Trophoblast cell (in vitro differentiated cells and primary cell): ENCODE data around the gene SGSM2.

ENCODE experiments used
- DNase-seq, 2 donors: peaks; one replicate each; pipeline ENCODE4 v3.0.0-alpha.2; 2016
- H2AFZ ChIP-seq: 2 replicates; pipeline ENCODE4 v1.6.1; 2013; ENCODE audit warnings: low read length, moderate library complexity, mild to moderate bottlenecking; ENCODE audit not compliant: insufficient read depth, poor library complexity
- H2AK5ac ChIP-seq: 2 replicates; pipeline ENCODE4 v1.6.1; 2013; ENCODE audit warnings: mild to moderate bottlenecking, low read length
- H2BK120ac ChIP-seq: 2 replicates; pipeline ENCODE4 v1.6.1; 2013; ENCODE audit warnings: low read length, mild to moderate bottlenecking, moderate library complexity; ENCODE audit not compliant: insufficient read depth, poor library complexity
- H2BK12ac ChIP-seq: 2 replicates; pipeline ENCODE4 v1.6.1; 2013; ENCODE audit warnings: mild to moderate bottlenecking, low read length, moderate library complexity
- H2BK5ac ChIP-seq: 2 replicates; pipeline ENCODE4 v1.6.1; 2013; ENCODE audit warnings: low read length, low read depth, moderate library complexity, mild to moderate bottlenecking; ENCODE audit not compliant: poor library complexity
- H3K14ac ChIP-seq: 2 replicates; pipeline ENCODE4 v1.6.1; 2013; ENCODE audit warnings: mild to moderate bottlenecking, low read length
- H3K18ac ChIP-seq: 2 replicates; pipeline ENCODE4 v1.6.1; 2013; ENCODE audit warnings: mild to moderate bottlenecking, low read length
- H3K23ac ChIP-seq: 2 replicates; pipeline ENCODE4 v1.6.1; 2013; ENCODE audit warnings: low read length
- H3K27ac ChIP-seq: 2 replicates; pipeline ENCODE4 v1.5.1; 2013; ENCODE audit warnings: low read depth, mild to moderate bottlenecking, inconsistent platforms, low read length, moderate library complexity
- H3K27me3 ChIP-seq: 2 replicates; pipeline ENCODE4 v1.6.1; 2013; ENCODE audit warnings: inconsistent platforms, mild to moderate bottlenecking, low read length, moderate library complexity; ENCODE audit not compliant: insufficient read depth
- H3K36me3 ChIP-seq, 2 experiments: 1 replicate in 1 of 2; 2 replicates in 1 of 2; pipeline ENCODE4 v1.6.1; 2013; ENCODE audit warnings: low read length in 2 of 2, mild to moderate bottlenecking in 2 of 2, moderate library complexity in 1 of 2; ENCODE audit not compliant: insufficient read depth in 2 of 2, control insufficient read depth in 1 of 2
- H3K4ac ChIP-seq: 2 replicates; pipeline ENCODE4 v1.6.1; 2013; ENCODE audit warnings: low read depth, mild to moderate bottlenecking, low read length, moderate library complexity
- H3K4me1 ChIP-seq, 2 experiments: 1 replicate in 1 of 2; 2 replicates in 1 of 2; pipeline ENCODE4 v1.6.1; 2013; ENCODE audit warnings: low read length in 2 of 2, mild to moderate bottlenecking in 2 of 2, moderate library complexity in 1 of 2; ENCODE audit not compliant: insufficient read depth in 2 of 2, control insufficient read depth in 1 of 2
- H3K4me2 ChIP-seq: 2 replicates; pipeline ENCODE4 v1.6.1; 2013; ENCODE audit warnings: inconsistent platforms, mild to moderate bottlenecking, low read length, moderate library complexity
- H3K4me3 ChIP-seq: 2 replicates; pipeline ENCODE4 v1.5.1; 2013; ENCODE audit warnings: mild to moderate bottlenecking, low read depth, low read length, inconsistent platforms
- H3K79me1 ChIP-seq: one replicate; pipeline ENCODE4 v1.6.1; 2013; ENCODE audit warnings: low read length
- H3K79me2 ChIP-seq: 2 replicates; pipeline ENCODE4 v1.6.1; 2013; ENCODE audit warnings: low read length, mild to moderate bottlenecking; ENCODE audit not compliant: control insufficient read depth, insufficient read depth, poor library complexity
- H3K9ac ChIP-seq: 2 replicates; pipeline ENCODE4 v1.6.1; 2013; ENCODE audit warnings: mild to moderate bottlenecking, low read length
- H3K9me3 ChIP-seq: 2 replicates; pipeline ENCODE4 v1.6.1; 2013; ENCODE audit warnings: low read depth, mild to moderate bottlenecking, control low read depth, inconsistent platforms, low read length; ENCODE audit not compliant: insufficient read depth
- H4K12ac ChIP-seq: 2 replicates; pipeline ENCODE4 v1.6.1; 2013; ENCODE audit warnings: low read depth, mild to moderate bottlenecking, low read length, moderate library complexity
- H4K8ac ChIP-seq: 2 replicates; pipeline ENCODE4 v1.6.1; 2013; ENCODE audit warnings: low read depth, mild to moderate bottlenecking, low read length, moderate library complexity
- H4K91ac ChIP-seq: one replicate; pipeline ENCODE4 v1.6.1; 2013; ENCODE audit warnings: low read depth, mild to moderate bottlenecking, low read length, moderate library complexity
- WGBS: extraction: QIAGEN DNeasy Blood & Tissue Kit; methylation state at CpG from one replicate; pipeline ENCODE4 v1.1.7; 2013; ENCODE audit warnings: missing lambda C conversion rate; ENCODE audit not compliant: insufficient read length, insufficient coverage; ENCODE audit errors: extremely low coverage; 5-methylcytosine and 5-hydroxymethylcytosine counted together

Gene SGSM2

DNA sequence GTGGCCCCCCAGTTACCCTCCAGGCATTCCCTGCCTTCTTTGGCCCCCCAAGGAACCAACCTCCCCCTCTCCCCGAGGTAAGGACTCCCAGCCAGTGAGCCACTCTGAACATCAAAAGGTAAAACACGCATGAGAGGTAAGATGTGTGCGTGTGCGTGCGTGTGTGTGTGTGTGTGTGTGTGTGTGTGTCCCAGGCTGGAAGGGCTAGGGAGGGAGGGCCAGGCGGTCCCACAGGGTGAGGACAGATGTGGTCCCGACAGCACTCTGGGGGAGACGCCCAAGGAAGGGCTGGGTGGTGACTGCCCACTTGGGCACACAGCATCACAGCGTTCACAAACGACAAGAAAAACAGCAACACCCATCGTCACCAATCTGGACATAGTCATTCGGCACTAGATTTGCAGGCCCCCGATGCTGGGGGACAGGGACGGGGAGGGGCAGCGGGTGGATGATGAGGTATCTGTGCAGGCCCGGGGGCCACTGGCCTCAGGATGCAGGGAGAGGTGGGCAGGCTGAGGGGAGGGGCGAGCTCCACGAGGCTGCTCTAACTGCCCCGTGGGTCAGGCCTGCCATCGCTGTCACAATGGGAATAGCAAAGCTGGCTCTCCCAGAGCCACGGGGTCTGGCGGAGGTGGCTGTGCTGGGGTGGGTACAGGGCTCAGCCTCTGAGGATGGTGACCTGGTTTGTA is 47.3 kb downstream of the SGSM2 start:
- Histone ChIP-seq H3K9ac (no peak overlapping the region), H2BK120ac (peak overlapping the region; percentile 8), H3K4ac (no peak overlapping the region), H3K36me3 (peaks cover 23 to 38% of the 10 kb centered on the region in 2 experiments), H3K4me2 (peak overlapping the region; percentile 11), H4K12ac (no peak overlapping the region), H2BK5ac (peak overlapping the region; percentile 28), H3K14ac (peak overlapping the region; percentile 11), H3K79me2 (peaks cover 5% of the 10 kb centered on the region), H3K18ac (peak overlapping the region; percentile 15), H3K23ac (no peak overlapping the region), H2AK5ac (peak overlapping the region; percentile 6), H3K27ac (peak overlapping the region; percentile 50), H3K27me3 (no peaks in the 10 kb centered on the region), H3K4me1 (peaks cover 51 to 57% of the 10 kb centered on the region in 2 experiments), H2AFZ (no peak overlapping the region), H3K9me3 (peaks cover 2% of the 10 kb centered on the region), H4K91ac (peak overlapping the region; percentile 49), H2BK12ac (peak overlapping the region; percentile 20), H4K8ac (peak overlapping the region; percentile 0), H3K4me3 (no peak overlapping the region), H3K79me1 (peaks cover 40% of the 10 kb centered on the region)
- WGBS: no CpG with 5 or more reads among the region's 22 CpGs
- DNase-seq: no peak

- Histone ChIP-seq H3K23ac (no peak overlapping the region), H4K91ac (peak overlapping the region; percentile 17), H2BK12ac (no peak overlapping the region), H2AFZ (no peak overlapping the region), H3K14ac (peak overlapping the region; percentile 4), H3K27ac (peak overlapping the region; percentile 56), H3K9me3 (no peaks in the 10 kb centered on the region), H2BK120ac (no peak overlapping the region), H3K79me2 (peaks cover 5% of the 10 kb centered on the region), H3K4ac (no peak overlapping the region), H3K4me1 (peaks cover 42 to 47% of the 10 kb centered on the region in 2 experiments), H3K4me3 (no peak overlapping the region), H3K18ac (no peak overlapping the region), H3K36me3 (peaks cover 21 to 36% of the 10 kb centered on the region in 2 experiments), H2AK5ac (peak overlapping the region; percentile 14), H4K12ac (no peak overlapping the region), H3K4me2 (peak overlapping the region; percentile 11), H3K27me3 (no peaks in the 10 kb centered on the region), H3K9ac (no peak overlapping the region), H3K79me1 (peaks cover 34% of the 10 kb centered on the region), H4K8ac (no peak overlapping the region), H2BK5ac (no peak overlapping the region)
- no CpG with 5 or more reads among the region's 18 CpGs for WGBS
- no peak for DNase-seq
These were observed 48.2 kb downstream of the SGSM2 start for GRCh38 chr17:2385240-2386210.

- peaks cover 23% of the 10 kb centered on the region for H3K79me1 ChIP-seq
- no CpG with 5 or more reads among the region's 22 CpGs for WGBS
- no peak overlapping the region for H3K18ac ChIP-seq
- no peak overlapping the region for H3K27ac ChIP-seq
- no peak overlapping the region for H2BK5ac ChIP-seq
- H3K4me1 ChIP-seq: peaks cover 32 to 37% of the 10 kb centered on the region in 2 experiments
- peaks cover 2% of the 10 kb centered on the region for H3K79me2 ChIP-seq
- no peak overlapping the region for H3K9ac ChIP-seq
- H4K91ac ChIP-seq: no peak overlapping the region
- no peak overlapping the region for H3K14ac ChIP-seq
- no peak overlapping the region for H3K4me2 ChIP-seq
- H2AFZ ChIP-seq: no peak overlapping the region
- no peak overlapping the region for H3K4me3 ChIP-seq
- no peak overlapping the region for H3K4ac ChIP-seq
- peaks cover 21 to 32% of the 10 kb centered on the region in 2 experiments for H3K36me3 ChIP-seq
- H4K12ac ChIP-seq: no peak overlapping the region
- peak overlapping the region; percentile 14 for H2AK5ac ChIP-seq
- DNase-seq: no peak
- no peak overlapping the region for H2BK12ac ChIP-seq
- H3K9me3 ChIP-seq: no peaks in the 10 kb centered on the region
- H2BK120ac ChIP-seq: no peak overlapping the region
- H3K23ac ChIP-seq: no peak overlapping the region
- H3K27me3 ChIP-seq: no peaks in the 10 kb centered on the region
- no peak overlapping the region for H4K8ac ChIP-seq
These were observed 49.2 kb downstream of the SGSM2 start for GRCh38 chr17:2386400-2387085.
